ENCODE measurements around the gene PDZRN4.

The PDZRN4 gene

DNA sequence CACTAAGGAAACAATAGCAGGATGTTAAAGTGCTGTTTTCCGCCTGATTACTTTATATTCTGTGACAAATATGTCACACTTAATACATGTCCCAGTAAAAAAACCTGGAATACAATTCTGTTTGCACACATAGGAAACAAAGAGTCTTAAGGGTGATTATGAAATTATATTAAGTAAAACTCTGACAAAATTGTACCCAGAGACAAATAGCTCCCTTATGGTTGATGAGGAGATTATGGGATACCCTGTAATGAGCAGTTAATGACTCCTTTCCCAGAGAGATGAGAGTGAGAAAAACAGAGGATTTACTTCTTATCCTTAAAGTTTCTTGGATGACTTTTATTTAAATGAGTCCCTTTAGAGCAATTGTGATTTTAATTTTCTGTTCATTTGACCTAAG is 370.6 kb downstream of the PDZRN4 start:
- no peaks in the 10 kb centered on the region for H3K36me3 ChIP-seq (replicated peaks; ENCODE audit: low read depth, low read length)
- TF ChIP-seq CTCF (IDR thresholded peaks at IDR 0.05; ENCODE audit: low read depth, low read length): no peak
- TF ChIP-seq EZH2phosphoT487 (IDR thresholded peaks at IDR 0.05; ENCODE audit: low read depth): no peak
- H3K27me3 ChIP-seq (ENCODE audit: low read depth, low read length): no peaks in the 10 kb centered on the region

GRCh38 chr12:41563051-41563450 is 374.9 kb downstream of the PDZRN4 start:
- TF ChIP-seq CTCF (IDR thresholded peaks at IDR 0.05; ENCODE audit: low read depth, low read length) (no peak), EZH2phosphoT487 (IDR thresholded peaks at IDR 0.05; ENCODE audit: low read depth) (no peak)

More for the DNA sequence above, 370.6 kb downstream of the PDZRN4 start:
- H2AFZ ChIP-seq (ENCODE audit: low read depth, low read length): no peak overlapping the region
- H3K9ac ChIP-seq (ENCODE audit: low read length): no peak overlapping the region
- H4K20me1 ChIP-seq (ENCODE audit: insufficient read depth, low read length): no peaks in the 10 kb centered on the region
- H3K4me3 ChIP-seq (ENCODE audit: low read length): no peak overlapping the region
- no peak overlapping the region for H3K4me2 ChIP-seq (ENCODE audit: low read length)
- no peak overlapping the region for H3K27ac ChIP-seq (ENCODE audit: low read length)
- no peaks in the 10 kb centered on the region for H3K9me3 ChIP-seq (ENCODE audit: insufficient read depth, low read length)
- no peaks in the 10 kb centered on the region for H3K79me2 ChIP-seq (ENCODE audit: low read length)
- H3K4me1 ChIP-seq (ENCODE audit: low read length): no peaks in the 10 kb centered on the region

GRCh38 chr12:41564816-41565215 is 376.7 kb downstream of the PDZRN4 start:
- no peak overlapping the region for H2AFZ ChIP-seq (ENCODE audit: low read depth, low read length)

More at GRCh38 chr12:41563051-41563450, 374.9 kb downstream of the PDZRN4 start:
- Histone ChIP-seq H3K9me3 (ENCODE audit: insufficient read depth, low read length) (no peaks in the 10 kb centered on the region), H3K9ac (ENCODE audit: low read length) (no peak overlapping the region), H2AFZ (ENCODE audit: low read depth, low read length) (no peak overlapping the region), H3K27ac (ENCODE audit: low read length) (no peak overlapping the region), H3K79me2 (ENCODE audit: low read length) (no peaks in the 10 kb centered on the region), H3K4me3 (ENCODE audit: low read length) (no peak overlapping the region), H3K4me1 (ENCODE audit: low read length) (no peaks in the 10 kb centered on the region), H4K20me1 (ENCODE audit: insufficient read depth, low read length) (no peaks in the 10 kb centered on the region), H3K36me3 (replicated peaks; ENCODE audit: low read depth, low read length) (no peaks in the 10 kb centered on the region), H3K4me2 (ENCODE audit: low read length) (no peak overlapping the region), H3K27me3 (ENCODE audit: low read depth, low read length) (no peaks in the 10 kb centered on the region)

DNA sequence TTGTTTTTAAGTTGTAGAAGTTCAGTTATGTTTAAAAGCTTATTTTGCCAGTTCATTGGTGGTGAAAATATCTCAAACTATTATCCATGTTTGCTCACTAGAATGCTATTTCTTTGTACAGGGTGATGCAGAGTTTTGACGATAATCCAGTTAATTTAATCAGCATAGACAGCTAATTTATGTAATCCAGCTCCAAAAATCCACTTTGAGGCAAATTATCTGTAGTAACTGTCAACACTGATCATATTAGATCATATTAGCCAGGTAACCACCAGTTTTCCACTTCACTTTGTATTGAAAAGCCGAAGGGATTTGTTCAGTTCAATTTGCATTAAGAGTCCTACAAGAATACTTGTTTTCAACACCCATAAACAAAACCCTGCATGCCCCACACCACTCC is 378.6 kb downstream of the PDZRN4 start:
- no peak for TF ChIP-seq CTCF (IDR thresholded peaks at IDR 0.05; ENCODE audit: low read depth, low read length)
- no peak for TF ChIP-seq EZH2phosphoT487 (IDR thresholded peaks at IDR 0.05; ENCODE audit: low read depth)
- Histone ChIP-seq H3K4me2 (ENCODE audit: low read length) (no peak overlapping the region), H3K9me3 (ENCODE audit: insufficient read depth, low read length) (no peaks in the 10 kb centered on the region)

More at GRCh38 chr12:41564816-41565215, 376.7 kb downstream of the PDZRN4 start:
- no peaks in the 10 kb centered on the region for H3K79me2 ChIP-seq (ENCODE audit: low read length)
- H3K4me1 ChIP-seq (ENCODE audit: low read length): no peaks in the 10 kb centered on the region
- TF ChIP-seq CTCF (IDR thresholded peaks at IDR 0.05; ENCODE audit: low read depth, low read length) (peak; percentile 30; the same call in 1 of the 2 replicates), EZH2phosphoT487 (IDR thresholded peaks at IDR 0.05; ENCODE audit: low read depth) (no peak)
- no peaks in the 10 kb centered on the region for H3K9me3 ChIP-seq (ENCODE audit: insufficient read depth, low read length)
- H3K4me3 ChIP-seq (ENCODE audit: low read length): no peak overlapping the region
- no peaks in the 10 kb centered on the region for H3K27me3 ChIP-seq (ENCODE audit: low read depth, low read length)
- H3K4me2 ChIP-seq (ENCODE audit: low read length): no peak overlapping the region
- H3K27ac ChIP-seq (ENCODE audit: low read length): no peak overlapping the region
- H3K36me3 ChIP-seq (replicated peaks; ENCODE audit: low read depth, low read length): no peaks in the 10 kb centered on the region
- no peaks in the 10 kb centered on the region for H4K20me1 ChIP-seq (ENCODE audit: insufficient read depth, low read length)
- no peak overlapping the region for H3K9ac ChIP-seq (ENCODE audit: low read length)

More for the DNA sequence above, 378.6 kb downstream of the PDZRN4 start:
- no peak overlapping the region for H3K4me3 ChIP-seq (ENCODE audit: low read length)
- no peak overlapping the region for H3K9ac ChIP-seq (ENCODE audit: low read length)
- no peaks in the 10 kb centered on the region for H3K79me2 ChIP-seq (ENCODE audit: low read length)
- no peak overlapping the region for H2AFZ ChIP-seq (ENCODE audit: low read depth, low read length)
- H3K4me1 ChIP-seq (ENCODE audit: low read length): no peaks in the 10 kb centered on the region
- H3K27ac ChIP-seq (ENCODE audit: low read length): no peak overlapping the region
- no peaks in the 10 kb centered on the region for H4K20me1 ChIP-seq (ENCODE audit: insufficient read depth, low read length)
- H3K36me3 ChIP-seq (replicated peaks; ENCODE audit: low read depth, low read length): no peaks in the 10 kb centered on the region
- no peaks in the 10 kb centered on the region for H3K27me3 ChIP-seq (ENCODE audit: low read depth, low read length)

Data from OCI-LY3 (cell line).